GM21447 (cell line): ENCODE results near the gene PER2.
"Not testable (repeated sequence)": the region's sequence is repeated elsewhere in the genome, so short reads cannot be mapped to it uniquely, and the experiment has no call there.

ENCODE experiments used
- ATAC-seq: cut with Tn5 transposase; IDR thresholded peaks from one replicate; pipeline ENCODE4 v1.9.1; 2021; ENCODE audit not compliant: unreplicated experiment

The PER2 gene

DNA sequence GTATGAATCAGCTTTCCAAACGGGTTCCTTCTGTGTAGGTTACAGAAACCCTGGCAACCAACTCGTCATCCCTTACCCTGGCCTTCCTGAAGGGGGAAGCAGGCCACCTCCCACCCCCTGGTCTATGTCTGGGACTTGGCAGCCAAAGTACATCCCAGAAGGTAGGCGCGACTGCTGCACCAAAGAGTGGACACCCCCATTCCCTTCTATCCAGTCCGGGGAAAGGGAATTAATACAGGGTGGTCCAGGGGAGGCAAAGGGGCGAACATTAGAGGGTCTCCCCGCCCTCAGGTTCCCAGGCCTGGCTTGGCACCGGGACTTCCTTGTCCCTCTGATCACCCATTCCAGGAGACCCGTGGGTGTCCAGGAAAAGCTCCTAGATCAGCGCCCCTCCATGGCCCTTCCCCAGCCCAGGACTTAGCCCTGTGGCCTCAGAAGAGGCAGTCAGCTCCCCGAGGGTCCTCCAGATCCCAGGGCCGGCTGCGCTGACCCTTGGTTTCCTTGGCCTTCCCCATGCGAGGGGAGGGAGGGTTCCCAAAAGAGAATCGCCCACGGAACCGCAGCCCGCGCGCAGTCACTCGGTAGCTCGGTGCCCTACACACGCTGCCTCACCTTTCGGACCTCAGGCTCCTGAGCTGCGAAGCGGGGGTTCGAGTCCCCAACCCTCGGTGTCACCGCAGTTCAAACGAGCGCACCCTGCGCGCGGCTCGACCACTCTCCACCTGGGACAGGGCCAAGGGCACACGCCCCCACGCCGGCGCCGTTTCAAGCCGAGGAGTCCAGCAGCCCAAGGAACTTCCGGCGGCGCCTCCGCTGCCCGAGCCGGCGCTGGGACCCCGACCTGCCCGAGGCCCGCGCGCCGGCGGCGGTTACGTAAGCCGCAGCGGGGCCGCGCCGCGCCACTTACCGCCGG lies at the start of gene PER2:
PER2 (minus strand) TSS at position 874 of the 913 bp plus-strand sequence. CDS start 10,674 bp downstream, outside the sequence.
- peak; percentile 36 for ATAC-seq

DNA sequence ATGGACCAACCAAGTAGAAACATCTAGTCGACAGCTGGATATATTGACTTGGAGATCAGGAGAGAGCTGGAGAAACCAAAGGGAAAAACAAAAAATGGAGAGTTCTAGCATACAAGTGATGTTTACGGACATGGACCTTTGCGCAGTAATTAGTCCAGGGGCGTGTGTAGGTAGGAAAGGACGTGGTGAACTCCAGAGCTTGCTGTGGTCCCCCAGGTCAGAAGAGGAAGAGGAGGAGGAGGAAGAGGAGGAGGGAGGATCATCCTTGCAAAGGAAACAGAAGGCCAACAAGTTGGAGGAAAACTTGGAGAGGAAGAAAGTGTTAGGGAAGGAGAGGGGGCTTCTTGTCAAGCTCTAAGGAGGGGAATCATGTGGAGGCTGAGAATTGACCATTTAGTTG lies 49.4 kb upstream of the PER2 start:
- ATAC-seq, result no peak

- ATAC-seq, result no peak
These were observed 48.5 kb upstream of the PER2 start for GRCh38 chr2:238336793-238337444.

GRCh38 chr2:238336151-238336550 lies 47.7 kb upstream of the PER2 start:
- ATAC-seq, result no peak

- not testable (repeated sequence) for ATAC-seq
These were observed 47.2 kb upstream of the PER2 start for GRCh38 chr2:238335591-238335990.

DNA sequence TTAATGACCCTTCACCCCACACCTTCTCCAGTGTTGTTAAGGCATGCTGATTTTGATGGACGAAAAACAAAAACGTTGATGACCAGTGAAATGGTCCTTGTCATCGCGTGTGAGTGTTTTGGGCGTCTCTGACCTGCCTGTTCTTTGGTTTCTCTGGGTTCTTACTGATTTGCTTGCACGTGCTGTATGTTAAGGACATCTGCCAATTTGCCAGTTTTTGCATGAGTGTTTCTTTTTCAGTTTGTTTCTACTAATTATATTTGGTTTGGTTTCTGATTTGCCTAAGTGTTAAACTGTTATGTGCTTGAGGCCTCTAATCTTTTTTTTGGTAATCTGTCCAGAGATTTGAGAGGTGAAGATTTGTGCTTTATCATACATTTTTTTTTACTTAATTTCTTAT lies 46.5 kb upstream of the PER2 start:
- no peak for ATAC-seq

DNA sequence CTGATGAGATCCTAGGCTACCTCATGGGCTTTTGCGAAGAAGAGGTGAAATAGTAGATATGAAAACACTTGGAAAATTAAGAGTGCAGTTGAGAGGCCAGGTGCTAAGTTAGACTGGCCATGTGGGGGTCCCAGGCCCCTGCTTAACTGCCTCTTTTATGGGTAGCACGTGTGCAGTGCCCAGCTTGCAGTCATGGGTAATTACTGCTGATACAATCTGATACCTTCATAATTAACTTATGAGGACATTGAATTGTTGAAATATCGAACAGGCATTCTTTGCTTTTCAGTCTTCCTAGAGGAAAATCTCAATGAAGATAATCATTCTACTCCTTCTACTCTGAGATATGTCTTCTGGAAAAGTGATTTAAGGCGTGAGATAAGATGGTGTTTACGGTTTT lies 43.5 kb upstream of the PER2 start:
- no peak for ATAC-seq

GRCh38 chr2:238330391-238330790 lies 42.0 kb upstream of the PER2 start:
- no peak for ATAC-seq

- no peak for ATAC-seq
These were observed 39.3 kb upstream of the PER2 start for GRCh38 chr2:238327751-238328150.

DNA sequence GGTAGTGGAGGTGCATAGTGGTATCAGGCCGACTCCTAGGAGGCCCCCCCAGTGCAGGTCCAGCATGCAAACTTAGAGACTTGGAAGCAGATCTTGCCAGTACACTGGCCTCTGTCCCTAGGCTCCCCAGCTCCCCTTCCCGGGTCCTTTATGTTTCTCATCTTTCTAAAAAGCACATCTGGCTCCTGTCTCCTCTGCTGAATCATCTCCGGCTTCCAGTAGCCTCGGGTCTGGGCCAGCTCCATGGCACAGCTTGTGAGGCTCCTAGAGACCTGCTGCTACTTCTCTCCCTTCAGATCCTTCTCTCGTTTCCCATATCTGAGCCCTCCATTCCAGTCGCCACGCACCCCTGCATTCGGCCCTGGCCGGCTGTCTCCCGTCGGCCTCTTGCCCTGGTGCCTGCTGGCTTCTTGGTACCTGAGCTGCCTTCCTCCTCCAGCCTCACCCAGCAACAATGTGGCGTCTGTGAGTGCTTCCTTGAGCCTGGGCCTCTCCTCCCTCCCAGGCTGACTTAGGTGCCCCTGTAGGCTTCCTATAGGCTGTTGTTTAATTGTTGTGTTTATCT lies 38.5 kb upstream of the PER2 start:
- no peak for ATAC-seq

- no peak for ATAC-seq
These were observed 37.3 kb upstream of the PER2 start for GRCh38 chr2:238325694-238326093.

DNA sequence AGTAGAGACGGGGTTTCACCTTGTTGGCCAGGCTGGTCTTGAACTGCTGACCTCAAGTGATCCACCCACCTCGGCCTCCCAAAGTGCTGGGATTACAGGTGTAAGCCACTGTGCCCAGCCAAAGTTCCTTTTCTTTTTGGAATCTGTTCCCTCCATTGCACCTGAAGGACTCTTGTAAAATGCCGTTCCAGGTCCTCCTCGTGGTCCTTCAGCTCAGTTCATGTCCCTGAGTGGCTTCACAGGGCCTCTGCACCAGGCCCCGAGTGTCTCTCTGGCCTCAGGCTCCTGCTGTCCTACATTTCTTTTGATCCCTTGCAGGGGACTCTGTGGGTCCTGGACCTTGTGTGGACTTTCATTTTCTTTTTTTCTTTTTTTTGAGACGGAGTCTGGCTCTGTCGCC lies 35.8 kb upstream of the PER2 start:
- ATAC-seq, result not testable (repeated sequence)

DNA sequence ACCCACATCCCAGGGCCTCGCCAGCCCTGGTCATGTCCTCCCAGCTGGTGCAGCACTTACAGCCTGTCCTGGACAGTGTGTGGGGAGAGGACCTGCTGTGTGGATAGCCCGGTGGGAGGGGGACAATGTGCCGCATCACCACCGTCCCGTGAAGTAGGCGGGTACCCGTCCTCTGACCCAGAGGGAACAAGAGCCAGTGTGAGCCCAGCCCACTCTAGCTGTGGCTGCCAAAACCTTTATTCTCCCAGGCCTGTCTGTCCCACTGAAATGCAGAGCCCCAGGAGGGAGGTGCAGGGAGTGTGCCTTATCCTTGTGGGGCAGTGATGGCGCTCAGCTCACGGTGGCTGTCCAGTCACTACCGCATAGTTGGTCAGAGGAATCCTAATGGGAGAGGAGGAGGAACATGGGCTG lies 33.6 kb upstream of the PER2 start:
- no peak for ATAC-seq

- no peak for ATAC-seq
These were observed 33.1 kb upstream of the PER2 start for GRCh38 chr2:238321467-238321866.

DNA sequence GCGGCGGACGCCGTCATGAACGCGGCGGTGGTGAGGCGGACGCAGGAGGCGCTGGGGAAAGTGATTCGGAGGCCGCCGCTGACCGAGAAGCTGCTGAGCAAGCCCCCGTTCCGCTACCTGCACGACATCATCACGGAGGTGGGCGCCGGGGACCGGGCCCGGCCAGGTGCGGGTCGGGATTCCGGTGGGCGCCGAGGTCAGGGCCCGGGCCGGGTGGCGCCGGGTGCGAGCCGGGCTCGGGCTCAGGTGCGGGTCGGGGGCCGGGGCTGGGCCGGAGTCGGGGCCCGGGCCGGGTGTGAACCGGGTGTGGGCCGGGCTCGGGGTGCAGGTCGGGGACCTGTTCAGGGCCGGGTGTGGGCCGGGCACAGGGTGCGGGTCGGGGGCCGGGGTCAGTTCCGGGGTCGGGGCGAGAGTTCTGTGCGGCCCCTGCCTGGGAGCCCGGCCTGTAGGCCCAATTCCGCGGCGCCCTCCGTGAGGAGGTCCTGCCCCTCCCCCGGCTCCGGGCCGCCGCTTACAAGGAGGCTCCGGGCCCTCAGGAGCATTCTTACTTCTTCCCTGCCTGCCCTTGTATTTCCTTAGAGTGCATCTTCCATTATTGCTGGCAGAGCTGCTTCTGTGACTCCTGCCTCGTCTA lies 32.4 kb upstream of the PER2 start:
- peak; percentile 38 for ATAC-seq

DNA sequence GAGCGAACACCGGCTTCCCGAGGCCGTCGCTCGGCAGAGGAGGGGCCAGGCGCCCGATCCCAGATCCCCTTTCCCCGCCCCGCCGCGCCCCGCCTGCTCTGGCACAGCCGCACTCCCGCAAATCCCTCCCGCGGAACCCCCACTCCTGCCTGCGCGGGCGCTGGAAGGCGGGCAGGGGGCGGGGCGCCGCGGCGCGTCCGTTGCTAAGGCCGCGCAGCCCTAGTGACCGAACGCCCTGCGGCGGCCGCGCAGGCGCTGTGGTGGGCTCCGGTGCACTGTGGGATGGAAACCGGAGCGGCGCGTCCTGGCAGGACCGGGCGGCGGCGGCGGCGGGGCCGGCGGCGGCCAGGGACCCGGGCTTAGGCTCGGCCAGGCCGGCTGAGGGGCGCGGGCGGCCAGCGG lies 31.8 kb upstream of the PER2 start, which contains the start of gene TRAF3IP1:
TRAF3IP1 (plus strand) TSS at position 273 of the 402 bp plus-strand sequence. CDS start 145 bp downstream, outside the sequence.
- ATAC-seq, result peak; percentile 82

GRCh38 chr2:238315031-238315595 lies 26.7 kb upstream of the PER2 start:
- no peak for ATAC-seq

GRCh38 chr2:238314576-238314975 lies 26.2 kb upstream of the PER2 start:
- ATAC-seq, result no peak

DNA sequence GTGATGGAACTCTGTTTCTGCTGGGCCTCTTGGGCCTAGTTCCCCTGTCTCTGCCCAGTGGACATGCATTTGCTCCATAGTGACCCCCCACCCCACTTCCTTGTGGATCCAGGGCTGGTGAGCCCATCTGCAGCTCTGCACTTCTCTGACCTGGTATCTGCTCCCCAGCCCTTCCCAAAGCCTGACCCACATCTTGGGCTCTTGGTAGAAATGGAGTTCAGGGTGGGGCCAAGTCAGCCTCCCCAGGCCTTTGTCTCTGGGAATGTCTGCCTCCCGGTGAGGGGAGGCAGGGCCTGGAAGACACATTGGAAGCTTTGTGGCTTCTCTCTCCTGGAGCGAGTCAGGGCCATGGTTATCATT lies 25.6 kb upstream of the PER2 start:
- ATAC-seq, result no peak

DNA sequence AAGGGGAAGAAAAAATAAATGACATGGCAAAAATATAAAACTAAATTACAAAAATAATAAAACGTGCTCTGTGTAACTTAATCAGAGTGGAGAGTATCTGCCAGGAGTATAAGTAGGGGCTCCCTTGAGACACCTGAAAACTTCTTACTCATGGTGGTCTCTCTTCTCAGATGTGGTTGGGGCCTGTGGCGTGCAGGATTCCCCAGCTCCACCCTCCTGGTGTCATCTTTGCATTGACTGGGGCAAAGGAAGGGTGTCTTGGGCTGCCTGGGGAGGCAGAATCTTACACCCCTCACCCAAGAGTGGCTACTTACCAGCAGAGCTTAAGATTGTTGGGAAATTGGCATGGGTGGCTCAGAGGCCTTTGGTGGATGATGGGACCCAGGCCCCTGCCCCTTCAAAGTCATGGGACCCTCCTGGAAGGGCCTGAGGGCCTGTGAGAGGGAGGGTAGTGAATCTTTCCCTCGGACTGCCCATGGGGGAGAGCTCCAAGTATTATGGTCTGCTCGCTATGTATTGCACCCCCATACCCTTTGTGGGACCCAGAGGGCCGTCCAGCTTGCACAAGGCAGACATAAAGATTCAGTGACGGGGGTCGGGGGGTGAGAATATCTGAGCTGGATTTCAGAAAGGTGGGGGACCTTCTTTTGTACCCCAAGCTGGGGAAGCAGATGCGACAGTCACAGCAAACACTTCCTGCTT lies 25.0 kb upstream of the PER2 start:
- ATAC-seq, result no peak
